ENCODE measurements around the gene RGS6. TPM values are rescaled to one million over a fixed set of nuclear protein-coding genes. Genes with fewer than 3 reads are reported as not detected.
A peak's percentile ranks its signal among the peaks of the same experiment; 100 is the strongest.

The RGS6 gene
- total RNA-seq, 1 donor from 2014 or later, result 1.6 TPM

DNA sequence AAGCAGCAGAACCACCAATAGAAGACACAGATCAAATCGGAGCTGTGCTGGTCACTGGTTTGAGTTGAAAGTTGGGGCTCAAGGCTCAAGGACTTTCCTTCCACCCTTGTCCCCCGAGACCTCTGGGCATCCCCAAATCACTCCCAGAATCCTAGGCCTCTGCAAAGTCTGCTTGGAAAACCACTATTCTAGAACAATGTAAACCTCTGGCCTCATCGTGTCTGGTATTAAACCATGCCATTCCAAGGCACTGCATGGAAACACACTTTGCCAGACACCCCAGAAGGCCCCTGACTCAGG, 673.6 kb downstream of the RGS6 start:
- H3K9me3 Mint-ChIP-seq, result peaks cover 6% of the 10 kb centered on the region
- no peaks in the 10 kb centered on the region for H3K36me3 Mint-ChIP-seq
- TF ChIP-seq, protein P1, sequence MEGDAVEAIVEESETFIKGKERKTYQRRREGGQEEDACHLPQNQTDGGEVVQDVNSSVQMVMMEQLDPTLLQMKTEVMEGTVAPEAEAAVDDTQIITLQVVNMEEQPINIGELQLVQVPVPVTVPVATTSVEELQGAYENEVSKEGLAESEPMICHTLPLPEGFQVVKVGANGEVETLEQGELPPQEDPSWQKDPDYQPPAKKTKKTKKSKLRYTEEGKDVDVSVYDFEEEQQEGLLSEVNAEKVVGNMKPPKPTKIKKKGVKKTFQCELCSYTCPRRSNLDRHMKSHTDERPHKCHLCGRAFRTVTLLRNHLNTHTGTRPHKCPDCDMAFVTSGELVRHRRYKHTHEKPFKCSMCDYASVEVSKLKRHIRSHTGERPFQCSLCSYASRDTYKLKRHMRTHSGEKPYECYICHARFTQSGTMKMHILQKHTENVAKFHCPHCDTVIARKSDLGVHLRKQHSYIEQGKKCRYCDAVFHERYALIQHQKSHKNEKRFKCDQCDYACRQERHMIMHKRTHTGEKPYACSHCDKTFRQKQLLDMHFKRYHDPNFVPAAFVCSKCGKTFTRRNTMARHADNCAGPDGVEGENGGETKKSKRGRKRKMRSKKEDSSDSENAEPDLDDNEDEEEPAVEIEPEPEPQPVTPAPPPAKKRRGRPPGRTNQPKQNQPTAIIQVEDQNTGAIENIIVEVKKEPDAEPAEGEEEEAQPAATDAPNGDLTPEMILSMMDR (conservative IDR thresholded peaks at IDR 0.05), result no peak
- no peak overlapping the region for H3K27ac Mint-ChIP-seq
- peaks cover 8% of the 10 kb centered on the region for H3K27me3 Mint-ChIP-seq
- no peak overlapping the region for H3K4me3 Mint-ChIP-seq
- no peak for DNase-seq (ENCODE audit: extremely low spot score, unreplicated experiment)
- H3K4me1 Mint-ChIP-seq (ENCODE audit: unreplicated experiment), result peaks cover 22% of the 10 kb centered on the region

GRCh38 chr14:72606879-72607278, 674.6 kb downstream of the RGS6 start:
- TF ChIP-seq, protein P1 (conservative IDR thresholded peaks at IDR 0.05), result no peak
- Mint-ChIP-seq H3K4me1 (ENCODE audit: unreplicated experiment) (peaks cover 17% of the 10 kb centered on the region), H3K4me3 (no peak overlapping the region), H3K27ac (no peak overlapping the region), H3K36me3 (no peaks in the 10 kb centered on the region), H3K9me3 (peaks cover 6% of the 10 kb centered on the region), H3K27me3 (peaks cover 5% of the 10 kb centered on the region)
- DNase-seq (ENCODE audit: extremely low spot score, unreplicated experiment), result no peak

GRCh38 chr14:72607386-72608130, 675.3 kb downstream of the RGS6 start:
- Mint-ChIP-seq H3K4me1 (ENCODE audit: unreplicated experiment) (peaks cover 17% of the 10 kb centered on the region), H3K27ac (no peak overlapping the region), H3K4me3 (no peak overlapping the region), H3K27me3 (peaks cover 4% of the 10 kb centered on the region), H3K36me3 (no peaks in the 10 kb centered on the region), H3K9me3 (peaks cover 6% of the 10 kb centered on the region)
- peak; percentile 36 for DNase-seq (ENCODE audit: extremely low spot score, unreplicated experiment)
- TF ChIP-seq, protein P1 (conservative IDR thresholded peaks at IDR 0.05), result no peak

DNA sequence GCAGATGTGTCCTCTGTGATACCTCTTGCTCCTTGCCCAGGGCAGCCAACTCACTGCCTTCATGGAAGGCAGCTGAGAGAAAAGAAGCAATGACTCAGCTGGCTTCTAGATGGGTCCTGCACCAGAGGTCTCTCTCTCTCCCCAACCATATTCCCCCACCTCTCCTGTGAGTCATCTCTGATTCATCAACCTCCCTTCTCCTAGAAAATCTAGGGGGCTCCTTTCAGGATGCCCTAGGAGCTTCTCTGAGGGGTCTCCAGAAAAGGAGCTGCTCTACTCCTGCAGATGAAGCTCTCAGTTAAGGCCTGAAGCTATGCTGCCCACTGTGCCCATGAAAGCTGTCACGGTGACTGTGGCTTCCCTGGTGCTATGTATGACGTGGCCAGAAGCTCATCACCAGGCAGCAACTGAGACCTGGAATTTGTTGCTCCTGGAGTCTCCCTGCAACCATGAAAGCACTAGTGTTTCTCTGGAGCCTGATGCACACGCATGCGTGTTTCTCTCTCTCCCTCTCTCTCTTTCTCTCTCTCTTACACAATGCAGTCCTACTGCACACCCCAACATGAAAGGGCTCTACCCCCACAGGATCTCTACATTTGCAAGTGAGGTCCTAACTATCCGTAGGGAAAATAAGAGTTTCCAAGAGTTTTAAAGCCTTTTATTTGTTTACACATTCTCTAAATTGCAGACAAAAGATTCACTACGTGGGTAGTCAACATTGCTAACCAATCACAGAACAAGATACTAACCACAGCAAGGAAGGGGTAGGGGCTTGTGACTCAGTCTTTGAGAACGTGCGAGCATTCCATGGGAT, 676.4 kb downstream of the RGS6 start:
- Mint-ChIP-seq H3K27ac (no peak overlapping the region), H3K27me3 (peaks cover 4% of the 10 kb centered on the region)

GRCh38 chr14:72609205-72609916, 677.1 kb downstream of the RGS6 start:
- Mint-ChIP-seq H3K27ac (no peak overlapping the region), H3K27me3 (peaks cover 4% of the 10 kb centered on the region), H3K4me3 (no peak overlapping the region), H3K4me1 (ENCODE audit: unreplicated experiment) (peaks cover 24% of the 10 kb centered on the region), H3K36me3 (no peaks in the 10 kb centered on the region), H3K9me3 (peaks cover 6% of the 10 kb centered on the region)
- TF ChIP-seq, protein P1 (conservative IDR thresholded peaks at IDR 0.05), result no peak
- DNase-seq (ENCODE audit: extremely low spot score, unreplicated experiment), result peak; percentile 37

More for the DNA sequence above, 676.4 kb downstream of the RGS6 start:
- Mint-ChIP-seq H3K36me3 (no peaks in the 10 kb centered on the region), H3K9me3 (peaks cover 6% of the 10 kb centered on the region), H3K4me1 (ENCODE audit: unreplicated experiment) (peaks cover 20% of the 10 kb centered on the region), H3K4me3 (no peak overlapping the region)
- DNase-seq (ENCODE audit: extremely low spot score, unreplicated experiment), result peak; percentile 27
- TF ChIP-seq, protein P1 (conservative IDR thresholded peaks at IDR 0.05), result no peak
